Mucosa of descending colon (tissue), 3 donors: ENCODE measurements around the gene TBXAS1. TPM values are rescaled to one million over a fixed set of nuclear protein-coding genes. Genes with fewer than 3 reads are reported as not detected.

Experiments
- ATAC-seq: fragments of 200-7000 bp; cut with Tn5 transposase; one replicate; pipeline ENCODE4 v1.9.1; 2020; ENCODE audit warnings: mild to moderate bottlenecking, moderate library complexity
- DNase-seq, 3 donors: peaks; one replicate each; pipeline ENCODE4 v3.0.0-alpha.2; 2020
- H3K36me3 ChIP-seq: fragments of 200-600 bp; one replicate; pipeline ENCODE4 v1.8.0; 2021; ENCODE audit warnings: low read depth, mild to moderate bottlenecking
- H3K4me1 ChIP-seq: fragments of 200-600 bp; one replicate; pipeline ENCODE4 v1.8.0; 2021; ENCODE audit warnings: low read depth, mild to moderate bottlenecking
- H3K4me3 ChIP-seq: fragments of 200-600 bp; one replicate; pipeline ENCODE4 v1.8.0; 2021; ENCODE audit warnings: mild to moderate bottlenecking
- H3K9me3 ChIP-seq: fragments of 200-600 bp; one replicate; pipeline ENCODE4 v1.8.0; 2021; ENCODE audit warnings: mild to moderate bottlenecking
- CTCF ChIP-seq: fragments of 200-600 bp; IDR thresholded peaks from one replicate; pipeline ENCODE4 v1.8.0; 2022; ENCODE audit warnings: antibody characterized with exemption, mild to moderate bottlenecking
- intact Hi-C, 2 donors: fragments of 100-400 bp; cut with DNase I in 1 of 2; cut with micrococcal nuclease in 1 of 2; formaldehyde crosslinking; loops; one replicate each; pipeline versions ENCODE4 v1.11.0 to v1.11.1; 2022; cut with DNase I, micrococcal nuclease
- total RNA-seq, 3 donors: library from RNA; stranded (reverse); fragmentation: NEBNext Ultra II Directional in 2 of 3; extraction: Animal tissue kit (Norgen Biotek cat#: 25700) in 2 of 3; gene quantifications; one replicate each; pipeline versions ENCODE4 v1.2.1 to v1.2.4, GENCODE V29; 2021 to 2023
- donor health status: DM: no; HTN: no; CAD: no; lungs with moderate emphysema.
- donor health status: DM: no; HTN: no; CAD: no.
- donor health status: DM: no; HTN: yes; CAD: no.

TBXAS1 gene
- total RNA-seq, 3 donors from 2014 or later = 9.4 to 15.6 (median 9.7) TPM

GRCh38 chr7:140006600-140006999 lies 177.5 kb downstream of the TBXAS1 start:
- H3K4me3 ChIP-seq = no peak overlapping the region
- H3K36me3 ChIP-seq = no peaks in the 10 kb centered on the region
- ATAC-seq (no peak), DNase-seq (no peak)
- H3K9me3 ChIP-seq = no peaks in the 10 kb centered on the region
- TF ChIP-seq CTCF = no peak
- H3K4me1 ChIP-seq = no peaks in the 10 kb centered on the region
- intact Hi-C loops = loop anchor here in 1 of 2 donors (10.0 kb wide), 2 partner anchors 232 to 392 kb away; partner anchors contain the start of gene HIPK2

- intact Hi-C loops = loop anchor here in 1 of 2 donors (10.0 kb wide), 2 partner anchors 232 to 392 kb away; partner anchors contain the start of gene HIPK2
- Histone ChIP-seq H3K36me3 (no peaks in the 10 kb centered on the region), H3K4me3 (no peak overlapping the region), H3K4me1 (no peaks in the 10 kb centered on the region), H3K9me3 (no peaks in the 10 kb centered on the region)
- DNase-seq (no peak), ATAC-seq (no peak)
- no peak for TF ChIP-seq CTCF
Measured at GRCh38 chr7:140007051-140007690, 178.1 kb downstream of the TBXAS1 start.

GRCh38 chr7:140008755-140009610 lies 179.9 kb downstream of the TBXAS1 start:
- H3K4me3 ChIP-seq = no peak overlapping the region
- no peaks in the 10 kb centered on the region for H3K36me3 ChIP-seq
- DNase-seq (no peak), ATAC-seq (no peak)
- intact Hi-C loops = loop anchor here in 1 of 2 donors (10.0 kb wide), 2 partner anchors 234 to 394 kb away; partner anchors contain the start of gene HIPK2
- H3K4me1 ChIP-seq = no peaks in the 10 kb centered on the region
- TF ChIP-seq CTCF = no peak
- H3K9me3 ChIP-seq = no peaks in the 10 kb centered on the region

- intact Hi-C loops = loop anchor here in 1 of 2 donors (10.0 kb wide), 2 partner anchors 235 to 395 kb away; partner anchors contain the start of gene HIPK2
- peak; percentile 63 for ATAC-seq
Measured at GRCh38 chr7:140009735-140010134, 180.7 kb downstream of the TBXAS1 start.

More at GRCh38 chr7:140009735-140010134, 180.7 kb downstream of the TBXAS1 start:
- no peak for TF ChIP-seq CTCF
- Histone ChIP-seq H3K36me3 (no peaks in the 10 kb centered on the region), H3K4me3 (no peak overlapping the region), H3K4me1 (no peaks in the 10 kb centered on the region), H3K9me3 (no peaks in the 10 kb centered on the region)
- DNase-seq = no peak
